A673 (cell line): Measurements from ENCODE around the gene CUBN. TPM values are rescaled to one million over a fixed set of nuclear protein-coding genes. Genes with fewer than 3 reads are reported as not detected.

Experiments used
- BruUV-seq: library from RNA; stranded (reverse); fragments of 400-500 nt; replicated peaks from 2 replicates; lab custom pipeline; 2021; lab: Mats Ljungman, UMichigan
- CTCF ChIA-PET: fragments of 300-600 bp; sonication (Branson Sonifier 250); formaldehyde crosslinking; loops from one replicate; lab custom pipeline; 2022; ENCODE audit warnings: antibody characterized with exemption; lab: Charles Lee
- POLR2A ChIA-PET: fragments of 300-600 bp; sonication (Branson Sonifier 250); formaldehyde crosslinking; loops from one replicate; lab custom pipeline; 2022; ENCODE audit warnings: antibody characterized with exemption; ENCODE audit not compliant: low non-redundant PET; lab: Charles Lee
- DNase-seq: peaks from one replicate; pipeline ENCODE4 v3.0.0-alpha.2; 2015; ENCODE audit warnings: low spot score
- H3K27ac ChIP-seq: fragments of 200-600 bp; sonication (generic); 2 replicates; pipeline ENCODE4 v1.5.1; 2016; ENCODE audit warnings: mixed run types, low read depth, mild to moderate bottlenecking, mixed read lengths, antibody characterized with exemption, low read length; ENCODE audit not compliant: poor library complexity, severe bottlenecking
- H3K27me3 ChIP-seq: fragments of 200-600 bp; sonication (generic); replicated peaks from 2 replicates; pipeline ENCODE4 v1.6.1; 2017; ENCODE audit warnings: mixed run types, low read depth, mild to moderate bottlenecking, mixed read lengths, antibody characterized with exemption, low read length; ENCODE audit not compliant: insufficient read depth, poor library complexity
- H3K36me3 ChIP-seq: fragments of 200-600 bp; sonication (generic); 2 replicates; pipeline ENCODE4 v1.6.1; 2016; ENCODE audit warnings: mixed run types, mild to moderate bottlenecking, mixed read lengths, antibody characterized with exemption, low read length; ENCODE audit not compliant: insufficient read depth, poor library complexity, severe bottlenecking
- H3K4me1 ChIP-seq: fragments of 200-600 bp; sonication (generic); 2 replicates; pipeline ENCODE4 v1.6.1; 2017; ENCODE audit warnings: mixed run types, mild to moderate bottlenecking, mixed read lengths, antibody characterized with exemption, low read length; ENCODE audit not compliant: insufficient read depth, poor library complexity, severe bottlenecking
- H3K4me3 ChIP-seq: fragments of 200-600 bp; sonication (generic); 2 replicates; pipeline ENCODE4 v1.5.1; 2016; ENCODE audit warnings: low read depth, mixed run types, mild to moderate bottlenecking, mixed read lengths, low read length; ENCODE audit not compliant: poor library complexity, severe bottlenecking
- H3K9me3 ChIP-seq: fragments of 200-600 bp; sonication (generic); 2 replicates; pipeline ENCODE4 v1.6.1; 2016; ENCODE audit warnings: mixed run types, low read depth, mild to moderate bottlenecking, mixed read lengths, antibody characterized with exemption, low read length; ENCODE audit not compliant: poor library complexity, severe bottlenecking
- CTCF ChIP-seq: fragments of 300-800, 200-600 bp; sonication (generic); conservative IDR thresholded peaks from 2 replicates; pipeline ENCODE4 v1.5.1; 2017; ENCODE audit warnings: low read depth, mild to moderate bottlenecking, antibody characterized with exemption, low read length, moderate library complexity, mixed read lengths
- EZH2 ChIP-seq: fragments of 200-600 bp; sonication (generic); IDR thresholded peaks from 2 replicates; pipeline ENCODE4 v1.6.1; 2017; ENCODE audit warnings: borderline replicate concordance, low read depth, mild to moderate bottlenecking, mixed read lengths, antibody characterized with exemption, low read length; ENCODE audit not compliant: poor library complexity, severe bottlenecking
- intact Hi-C: fragments of 100-400 bp; cut with micrococcal nuclease; formaldehyde crosslinking; loops from one replicate; pipeline ENCODE4 v1.10.0; 2022; ENCODE audit not compliant: unreplicated experiment
- total RNA-seq: library from RNA; stranded (reverse); gene quantifications from 2 replicates; pipeline ENCODE4 v1.2.3, GENCODE V29; 2021

The CUBN gene
- total RNA-seq, 1 experiment from 2014 or later, result 3.4 TPM

GRCh38 chr10:17166699-17167098, 37.1 kb upstream of the CUBN start:
- TF ChIP-seq CTCF (no peak), EZH2 (no peak)
- Histone ChIP-seq H3K27me3 (no peaks in the 10 kb centered on the region), H3K36me3 (no peaks in the 10 kb centered on the region), H3K4me3 (no peak overlapping the region), H3K9me3 (no peaks in the 10 kb centered on the region), H3K27ac (no peak overlapping the region), H3K4me1 (no peaks in the 10 kb centered on the region)
- no peak for DNase-seq
- BruUV-seq, result no TSS peak
- intact Hi-C loops, result no loop called here
- CTCF ChIA-PET, result interaction anchor here (0.6 kb wide), 1 partner anchor 321 kb away, joined by 3 read pairs; no protein-coding TSS in a partner anchor
- POLR2A ChIA-PET, result no interaction called here

GRCh38 chr10:17162828-17163227, 33.2 kb upstream of the CUBN start:
- no TSS peak for BruUV-seq
- no peaks in the 10 kb centered on the region for H3K36me3 ChIP-seq
- DNase-seq, result no peak

GRCh38 chr10:17161775-17162174, 32.2 kb upstream of the CUBN start:
- H3K27me3 ChIP-seq, result no peaks in the 10 kb centered on the region
- ChIA-PET POLR2A (interaction anchor here (0.5 kb wide), 1 partner anchor 23 kb away, joined by 3 read pairs; no protein-coding TSS in a partner anchor), CTCF (no interaction called here)
- DNase-seq, result peak; percentile 57
- intact Hi-C loops, result no loop called here
- H3K4me3 ChIP-seq, result no peak overlapping the region
- H3K4me1 ChIP-seq, result no peaks in the 10 kb centered on the region
- no peaks in the 10 kb centered on the region for H3K36me3 ChIP-seq
- TF ChIP-seq CTCF, result no peak
- TF ChIP-seq EZH2, result no peak
- no peaks in the 10 kb centered on the region for H3K9me3 ChIP-seq
- BruUV-seq, result no TSS peak
- H3K27ac ChIP-seq, result no peak overlapping the region

More at GRCh38 chr10:17162828-17163227, 33.2 kb upstream of the CUBN start:
- no peak overlapping the region for H3K27ac ChIP-seq
- H3K4me3 ChIP-seq, result no peak overlapping the region
- ChIA-PET POLR2A (no interaction called here), CTCF (no interaction called here)
- H3K27me3 ChIP-seq, result no peaks in the 10 kb centered on the region
- no peaks in the 10 kb centered on the region for H3K9me3 ChIP-seq
- intact Hi-C loops, result no loop called here
- H3K4me1 ChIP-seq, result no peaks in the 10 kb centered on the region
- TF ChIP-seq CTCF, result no peak
- TF ChIP-seq EZH2, result no peak
